Activated naive CD4-positive, alpha-beta T cell treated with Interleukin-2 at 50 U/mL for 16 hours (primary cell): Measurements from ENCODE around the gene CMIP.
A peak's percentile ranks its signal among the peaks of the same experiment; 100 is the strongest.

Experiments
- DNase-seq: peaks from one replicate; pipeline ENCODE4 v3.0.0-alpha.2; 2020

The CMIP gene

DNA sequence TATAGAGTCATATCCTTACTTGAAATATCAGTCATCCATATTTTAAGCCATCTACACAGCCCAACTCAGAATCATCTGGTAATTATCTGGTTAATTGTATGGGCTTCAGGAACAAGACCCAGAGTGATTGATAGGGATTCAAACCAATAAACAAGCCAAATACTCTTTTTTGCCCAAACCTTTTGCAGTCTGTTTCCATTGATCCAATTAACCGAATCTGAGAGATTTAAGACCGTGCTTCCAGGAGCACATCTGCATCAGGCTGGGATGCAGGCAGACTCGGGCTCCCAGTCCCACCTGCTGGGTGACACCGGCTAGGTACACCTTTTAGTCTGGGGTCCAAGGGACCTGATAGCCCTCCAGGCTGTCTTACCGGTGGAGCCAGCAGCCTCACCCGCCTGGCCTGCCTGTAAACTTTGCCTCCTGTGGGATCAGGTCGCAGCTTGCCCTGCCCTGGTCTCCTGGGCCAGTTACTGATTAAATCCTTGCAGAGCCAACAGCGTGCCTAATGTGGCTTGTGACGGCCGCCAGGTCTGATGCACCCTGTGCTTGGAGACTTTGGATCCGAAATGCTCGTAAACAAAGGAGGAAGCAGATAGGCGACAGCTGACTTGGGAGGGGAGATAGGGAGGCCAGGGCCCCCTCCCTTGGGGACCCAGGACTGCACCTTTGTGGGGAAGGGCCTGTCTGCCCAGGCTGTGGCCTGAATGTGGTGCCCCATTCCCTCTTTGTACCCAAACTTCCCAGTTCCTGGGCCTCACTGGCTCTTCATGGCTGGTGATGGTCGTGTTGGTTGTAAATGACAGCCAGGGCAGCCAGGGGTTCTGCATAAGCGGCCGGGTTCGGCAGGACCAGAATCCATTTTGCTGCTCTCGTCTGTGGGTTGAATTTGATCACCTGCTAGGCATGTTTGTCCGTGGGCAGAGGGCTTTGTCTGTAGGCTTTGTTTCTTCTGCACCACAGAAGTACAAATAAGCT lies 3.8 kb downstream of the CMIP start:
- no peak for DNase-seq

DNA sequence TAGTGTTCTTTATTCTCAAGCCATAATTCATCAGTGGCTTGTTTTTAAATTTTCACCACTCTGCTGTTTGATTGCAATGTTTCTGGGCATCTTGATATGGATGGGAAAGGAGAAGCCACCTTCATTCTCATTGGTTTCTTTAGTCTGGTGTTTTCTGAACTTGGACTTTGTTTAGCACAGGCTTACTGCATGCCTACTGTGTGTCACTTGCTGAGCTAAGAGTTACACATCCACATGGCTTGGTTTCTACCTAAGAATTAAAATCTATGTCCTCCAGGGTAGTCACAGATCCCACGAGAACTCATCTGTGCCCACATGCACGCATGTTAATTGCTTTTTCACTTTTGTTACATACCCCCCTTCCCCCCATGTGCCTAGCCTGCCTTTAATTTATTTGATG lies 4.6 kb downstream of the CMIP start:
- no peak for DNase-seq

DNA sequence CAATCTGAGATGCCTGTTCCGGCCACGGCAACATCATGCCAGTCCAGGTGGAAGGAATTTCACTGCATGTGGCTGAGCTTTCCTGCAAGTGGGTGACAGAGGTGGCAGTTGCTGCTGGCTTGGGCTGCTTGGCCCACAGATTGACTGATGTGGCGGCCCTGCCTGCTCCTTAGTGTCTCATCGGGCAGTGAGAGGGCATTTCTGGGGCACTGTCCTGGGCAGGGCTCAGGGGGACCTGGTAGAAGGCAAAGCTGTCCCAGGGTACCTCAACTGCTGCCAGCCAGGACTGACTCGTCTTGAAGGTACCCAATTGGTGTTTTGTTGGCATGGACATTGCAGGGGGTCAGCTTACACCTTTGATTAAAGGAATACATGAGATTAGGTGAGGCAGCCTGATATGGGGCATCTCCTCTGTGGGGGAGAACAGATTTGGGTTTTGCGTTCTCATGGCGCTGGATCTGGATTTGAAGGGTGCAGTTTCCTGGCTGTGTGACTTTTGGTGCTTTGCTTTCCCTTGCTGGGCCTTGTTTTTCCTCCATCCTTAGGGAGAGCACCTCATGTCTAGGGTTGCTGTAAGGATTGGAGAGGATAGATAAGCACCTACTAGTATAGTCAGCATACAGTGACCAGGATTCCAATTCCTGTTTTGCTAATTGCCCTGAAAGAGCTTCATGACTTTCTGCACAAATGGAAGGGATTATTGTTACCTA lies 5.4 kb downstream of the CMIP start:
- DNase-seq, result no peak

DNA sequence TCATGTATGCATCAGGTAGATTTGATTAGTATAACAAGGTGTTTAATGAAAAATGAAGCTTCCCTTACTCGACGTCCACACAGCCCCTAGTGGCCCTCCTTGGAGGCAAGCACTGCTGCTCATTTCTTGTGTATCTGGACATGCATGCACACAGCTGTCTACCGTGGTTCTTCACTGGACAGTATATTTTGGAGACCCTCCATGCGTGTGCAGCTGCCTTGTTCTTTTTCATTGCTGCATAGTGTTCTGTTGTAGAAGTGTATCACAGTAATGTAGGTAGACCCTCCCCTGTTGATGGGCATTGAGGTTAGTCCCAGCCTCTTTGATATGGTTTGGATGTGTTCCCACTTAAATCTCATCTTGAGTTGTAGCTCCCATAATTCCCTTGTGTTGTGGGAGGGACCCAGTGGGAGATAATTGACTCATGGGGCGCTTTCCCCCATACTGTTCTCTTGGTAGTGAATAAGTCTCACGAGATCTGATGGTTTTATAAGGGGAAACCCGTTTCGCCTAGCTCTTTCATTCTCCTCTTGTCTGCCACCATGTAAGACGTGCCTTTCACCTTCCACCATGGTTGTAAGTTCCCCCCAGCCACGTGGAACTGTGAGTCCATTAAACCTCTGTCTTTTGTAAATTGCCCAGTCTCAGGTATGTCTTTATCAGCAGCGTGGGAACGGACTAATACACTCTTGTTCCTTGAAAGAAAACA lies 6.3 kb downstream of the CMIP start:
- DNase-seq, result no peak

DNA sequence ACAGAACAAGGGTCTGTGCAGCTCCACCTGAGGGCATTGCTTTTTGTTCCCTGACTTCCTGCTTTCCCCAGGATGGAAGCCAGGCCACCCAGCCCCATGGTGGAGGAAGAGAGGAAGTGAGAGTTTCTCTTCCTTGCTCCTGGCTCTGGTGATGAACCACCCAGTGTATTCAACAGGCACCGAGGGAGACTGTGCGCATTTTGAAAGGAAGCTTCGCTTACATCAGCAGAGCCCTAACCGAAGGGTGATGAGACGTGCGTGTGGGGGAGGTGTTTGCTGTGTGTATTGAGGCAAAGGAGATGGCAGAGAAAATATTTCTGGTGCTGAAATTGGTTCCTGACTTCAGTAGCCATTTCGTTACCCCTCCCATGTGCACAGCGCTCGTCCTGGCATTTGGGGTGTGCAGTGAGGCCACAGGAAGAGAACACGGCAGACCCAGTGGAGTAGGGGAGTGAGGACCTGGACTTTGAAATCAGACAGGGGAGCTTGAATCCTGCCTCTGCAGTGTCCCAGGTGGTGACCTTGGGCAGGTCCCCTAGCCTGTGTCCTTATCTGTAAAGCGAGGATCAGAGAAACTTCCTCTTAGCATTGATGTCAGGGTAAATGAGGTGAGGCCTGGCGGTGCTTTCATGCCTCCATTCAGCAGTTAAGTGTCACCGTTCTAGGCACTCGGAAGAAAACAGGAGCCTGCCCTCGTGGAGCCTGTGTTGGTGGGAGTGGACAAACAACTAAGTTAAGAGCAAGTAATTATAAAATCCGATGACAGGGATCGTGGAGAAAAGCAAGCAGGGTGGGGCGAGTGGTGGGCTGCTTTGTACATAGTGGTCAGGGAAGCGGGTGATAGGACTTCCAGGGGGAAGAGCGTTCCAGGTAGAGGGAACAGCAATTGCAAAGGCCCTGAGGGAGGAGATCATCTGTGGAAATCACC lies 7.4 kb downstream of the CMIP start:
- DNase-seq, result peak; percentile 34

DNA sequence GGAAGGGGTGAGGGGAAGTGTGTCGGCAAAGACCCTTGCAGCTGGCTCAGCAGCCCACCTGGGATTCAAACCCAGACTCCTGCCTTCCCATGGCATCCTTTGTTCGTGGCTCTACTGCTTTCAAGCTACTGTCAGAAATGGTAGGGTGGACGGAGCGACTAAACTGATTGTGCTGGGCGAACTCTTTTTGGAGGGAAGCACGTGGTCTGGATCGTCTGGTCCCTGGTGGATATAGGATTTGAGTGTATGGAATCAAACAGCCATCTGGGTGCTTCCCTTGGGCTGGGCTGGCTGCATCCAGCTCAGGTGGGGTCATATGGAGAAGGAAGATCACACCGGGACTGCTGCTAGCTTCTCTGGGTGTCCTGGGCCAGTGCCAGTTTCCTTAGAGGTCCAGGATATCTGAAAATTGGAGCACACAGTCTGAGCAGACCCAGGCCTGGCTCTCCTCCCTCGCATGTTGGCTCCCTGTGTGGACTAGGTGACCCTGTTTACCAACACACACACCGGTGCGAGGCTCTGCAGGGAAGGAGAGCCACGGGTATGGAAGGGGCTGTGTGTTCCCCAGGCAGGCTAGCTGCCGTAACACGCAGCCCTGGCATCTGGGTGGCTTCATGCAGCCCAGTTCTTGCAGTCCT lies 8.6 kb downstream of the CMIP start:
- no peak for DNase-seq

DNA sequence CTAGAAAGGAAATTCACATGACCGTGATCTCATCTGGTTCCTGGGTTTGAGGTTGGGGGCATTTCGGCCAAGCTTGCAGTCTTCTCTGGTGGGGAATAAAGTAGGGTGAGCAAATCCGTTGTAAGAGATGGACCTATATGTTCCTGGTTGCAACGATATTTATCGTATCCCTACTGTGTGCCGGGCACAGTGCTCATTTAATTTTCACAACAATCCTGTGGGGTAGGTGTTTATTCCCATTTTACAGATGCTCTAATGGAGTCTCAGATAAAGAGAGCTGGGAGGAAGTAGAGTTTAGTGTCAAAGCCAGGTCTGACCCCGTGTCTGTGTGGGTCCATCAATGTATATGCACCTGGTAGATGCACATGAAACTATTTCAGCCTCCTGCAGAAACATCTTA lies 9.4 kb downstream of the CMIP start:
- no peak for DNase-seq

DNA sequence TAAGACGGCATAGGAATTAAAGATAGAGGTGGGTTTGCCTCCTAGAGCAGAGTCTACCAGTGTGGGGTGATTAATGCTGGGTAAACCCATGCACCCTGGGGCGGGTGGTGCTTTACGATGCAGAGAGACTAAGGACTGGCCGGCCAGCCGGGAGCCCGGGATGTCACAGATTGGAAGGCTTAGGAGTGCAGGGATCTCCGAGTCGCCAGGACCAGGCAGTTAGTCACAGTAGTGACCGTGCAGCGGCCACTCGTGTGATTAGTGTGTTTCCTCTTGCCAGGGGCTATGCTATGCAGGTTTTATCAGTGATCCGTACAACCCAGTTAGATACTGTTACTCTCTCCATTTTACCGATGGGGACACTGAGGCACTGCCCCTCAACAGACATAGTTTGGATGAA lies 10.4 kb downstream of the CMIP start:
- DNase-seq, result no peak

DNA sequence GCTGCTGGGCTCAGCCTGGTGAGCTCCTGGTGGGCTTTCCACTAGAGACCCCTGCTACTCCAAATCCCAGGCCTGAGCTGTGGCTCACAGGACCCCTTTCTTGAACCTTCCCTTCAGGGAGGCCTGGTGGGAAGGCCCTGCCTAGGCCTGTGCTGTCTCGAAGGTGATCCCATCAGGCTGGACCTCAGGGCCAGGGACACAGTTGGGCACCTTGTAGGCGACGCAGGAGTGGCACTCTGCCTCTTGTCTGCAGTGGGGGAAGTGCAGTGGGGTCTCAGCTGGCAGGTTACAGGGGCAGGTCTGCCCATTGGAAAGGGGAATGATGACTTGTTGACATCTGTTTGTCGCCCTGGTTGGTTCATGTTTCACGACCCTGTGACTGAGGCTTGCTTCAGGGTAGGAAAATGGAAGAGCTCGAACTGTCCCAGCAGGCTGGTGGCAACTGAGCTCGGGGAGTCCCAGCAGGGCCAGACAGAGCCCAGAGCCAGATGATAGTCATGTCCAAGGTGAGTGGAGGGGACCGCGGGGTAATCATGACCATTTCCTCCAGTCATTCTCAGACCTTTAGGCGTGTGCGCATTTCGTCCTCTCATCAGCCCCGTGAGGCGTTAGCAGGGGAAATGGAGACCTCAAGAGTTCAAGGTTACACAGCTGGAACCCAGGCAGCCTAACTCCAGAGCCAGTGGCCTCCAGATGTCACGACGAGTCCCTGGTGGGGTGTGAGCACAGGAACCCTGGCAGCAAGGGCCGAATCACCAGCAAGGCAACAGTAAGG lies 11.3 kb downstream of the CMIP start:
- DNase-seq, result no peak

DNA sequence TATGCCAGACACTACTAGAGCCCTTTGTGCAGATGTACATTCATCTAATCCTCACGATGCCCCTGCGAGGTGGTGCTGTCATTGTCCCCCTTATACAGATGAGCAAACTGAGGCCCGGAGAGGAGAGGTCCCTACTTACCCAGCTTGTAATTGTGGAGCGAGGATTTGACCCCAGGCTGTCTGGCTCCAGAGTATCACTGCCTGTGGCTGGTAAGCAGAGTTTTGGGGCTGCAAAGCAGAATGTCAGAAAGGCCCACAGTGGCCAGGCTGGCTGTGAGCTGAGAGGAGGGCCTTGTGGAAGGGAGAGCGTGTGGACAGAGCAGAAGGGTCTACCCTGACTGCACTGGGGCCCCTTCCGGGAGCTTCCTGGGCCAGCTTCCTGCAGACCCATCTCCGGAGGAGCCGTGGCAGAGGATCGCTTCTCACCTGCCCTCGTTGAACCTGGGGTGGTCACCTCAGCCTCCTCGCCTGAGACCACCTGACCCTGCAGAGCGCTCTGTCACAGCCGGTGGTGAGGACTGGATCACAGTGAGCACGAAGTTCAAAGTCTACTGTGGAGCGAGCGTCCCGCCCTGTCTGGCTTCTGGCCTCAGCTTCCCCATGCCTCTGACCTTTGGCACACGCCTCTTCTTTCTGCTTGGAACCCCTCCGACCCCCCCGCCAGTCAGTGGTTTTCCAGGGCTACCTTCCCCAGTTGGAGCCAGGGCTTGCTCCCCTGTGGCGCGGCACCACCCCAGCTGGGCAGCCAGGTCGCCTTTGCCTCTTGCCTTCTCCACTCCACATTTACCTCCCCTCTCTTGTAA lies 12.1 kb downstream of the CMIP start:
- DNase-seq, result no peak

DNA sequence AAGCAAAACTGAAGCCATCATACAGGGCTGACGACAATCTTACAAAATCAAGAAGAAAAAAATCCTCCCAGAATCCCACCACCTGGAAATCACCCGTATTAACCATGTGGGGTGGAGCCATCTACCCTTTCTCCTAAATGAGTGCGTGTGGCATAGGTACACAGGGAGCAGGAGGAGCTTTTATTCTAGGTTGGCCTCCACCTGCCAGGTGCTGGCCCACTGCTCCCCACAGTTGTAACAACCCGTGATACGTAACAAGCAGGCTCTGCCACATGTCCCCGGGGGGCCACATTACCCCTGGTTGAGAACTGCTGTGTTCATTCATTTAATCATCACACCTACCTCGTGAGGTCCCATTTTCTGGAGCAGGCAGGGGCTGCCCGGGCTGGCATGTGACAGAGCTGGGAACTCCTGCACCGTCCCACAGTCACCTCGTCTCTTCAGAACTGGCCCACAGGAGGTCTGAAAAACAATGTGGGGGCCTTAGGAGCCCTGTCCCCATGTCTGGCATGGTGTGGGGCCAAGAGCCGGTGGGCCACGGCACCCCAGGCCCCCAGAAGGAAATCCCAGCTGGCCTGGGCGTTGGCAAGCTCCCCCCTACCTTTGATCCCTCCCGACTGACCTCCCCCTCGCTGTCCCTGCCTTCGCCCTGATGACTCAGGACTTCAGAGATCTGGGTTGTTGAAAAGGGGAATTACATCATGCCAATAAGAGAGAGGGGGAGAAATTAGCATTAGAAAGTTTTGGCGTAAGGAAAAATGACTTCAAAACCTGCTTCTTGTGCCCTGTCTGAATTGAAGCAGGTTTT lies 12.9 kb downstream of the CMIP start:
- DNase-seq, result no peak

DNA sequence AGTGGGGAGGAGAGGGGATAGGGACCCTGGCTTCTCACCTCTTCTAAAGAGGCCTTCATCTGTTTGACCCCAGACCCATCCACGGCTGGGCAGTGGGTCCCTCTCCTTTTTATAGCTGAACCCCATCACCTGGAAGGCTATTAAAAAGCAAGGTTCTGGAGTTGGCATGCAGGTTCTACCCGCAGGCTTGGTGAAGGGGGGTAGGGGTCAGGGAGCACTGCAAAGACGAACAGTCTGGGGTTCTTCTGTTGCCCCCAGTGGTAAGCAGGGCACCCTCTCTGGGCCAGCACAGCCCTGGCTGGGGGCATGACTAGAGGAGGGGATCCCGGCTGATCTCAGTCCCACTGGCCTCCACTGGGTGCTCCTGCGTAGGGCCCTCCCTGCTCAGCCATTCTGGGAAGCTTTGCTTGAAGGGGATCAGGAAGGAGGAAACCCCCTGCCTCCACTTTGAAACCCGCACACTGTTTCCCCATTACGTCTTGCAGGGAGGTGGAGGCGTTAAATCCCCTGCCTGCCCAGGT lies 13.6 kb downstream of the CMIP start:
- DNase-seq, result no peak

DNA sequence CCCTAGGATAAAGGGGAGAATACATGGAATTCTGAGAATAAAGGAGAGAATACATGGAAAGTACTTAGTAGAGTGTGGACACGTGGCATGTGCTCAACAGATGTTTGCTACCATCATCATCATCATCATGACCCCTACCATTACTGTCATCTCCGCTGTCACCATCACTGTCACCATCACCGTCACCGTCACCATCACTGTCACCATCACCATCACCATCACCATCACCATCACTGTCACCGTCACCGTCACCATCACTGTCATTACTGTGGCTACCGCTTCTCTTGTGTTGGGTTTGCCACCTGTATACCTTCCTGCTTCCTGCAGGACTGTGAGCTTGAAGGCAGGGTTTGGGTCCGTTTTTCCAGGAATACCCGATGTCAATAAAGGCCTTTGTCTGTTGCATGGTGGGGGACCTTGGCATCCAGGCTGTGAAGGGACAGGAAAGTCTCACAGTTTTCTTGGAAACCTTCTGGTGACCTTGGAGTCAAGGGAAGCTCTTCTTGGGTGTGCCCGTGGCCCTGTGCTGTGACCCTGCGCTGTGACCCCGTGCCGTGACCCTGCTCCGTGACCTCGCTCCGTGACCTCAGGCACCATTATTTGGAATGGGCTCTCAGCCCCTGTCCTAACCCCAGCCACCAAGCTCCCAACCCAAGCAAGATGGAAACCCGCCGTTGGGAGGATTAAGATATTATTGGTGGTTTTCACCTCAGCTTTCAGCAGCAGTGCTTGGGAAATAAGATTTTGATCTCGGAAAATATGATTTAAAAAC lies 14.4 kb downstream of the CMIP start:
- DNase-seq, result no peak

DNA sequence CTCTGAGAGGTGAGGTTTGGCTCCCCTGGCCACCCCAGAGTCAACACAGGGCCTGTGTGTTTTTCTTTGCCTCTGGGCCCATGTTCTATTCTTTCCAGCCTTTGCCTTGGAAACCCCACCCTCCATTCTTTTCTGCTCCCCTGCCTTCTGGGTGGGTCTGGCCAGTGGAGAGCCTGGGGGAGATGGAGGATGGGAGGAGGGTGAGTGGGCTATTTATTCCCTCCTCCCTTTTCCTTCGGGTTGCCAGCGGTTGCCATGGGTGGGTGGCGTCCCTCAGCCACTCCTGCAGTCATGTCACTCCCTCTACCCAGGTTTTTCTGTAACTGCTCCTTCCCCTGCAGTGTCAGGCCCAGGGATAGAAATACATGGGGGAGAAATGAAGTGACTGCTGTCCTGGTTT lies 15.5 kb downstream of the CMIP start:
- DNase-seq, result no peak

DNA sequence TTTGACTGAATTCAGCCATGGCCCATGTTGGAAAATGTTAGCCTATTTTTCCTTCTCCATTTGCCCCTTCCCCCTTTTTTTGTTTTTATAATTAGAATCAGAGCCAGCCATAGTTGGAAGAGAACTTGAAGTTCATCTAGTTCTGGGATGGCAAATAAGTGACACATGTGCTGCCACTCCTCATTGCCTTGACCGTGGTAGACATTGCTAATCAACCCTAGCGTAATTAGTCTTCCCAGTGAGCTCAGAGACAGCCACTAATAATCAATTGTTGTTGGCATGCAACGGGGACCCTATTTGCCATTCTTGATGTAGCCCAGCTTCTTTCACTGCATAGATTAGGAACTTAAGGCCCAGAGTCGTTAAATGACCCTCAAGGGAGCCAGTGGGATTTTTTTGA lies 16.6 kb downstream of the CMIP start:
- DNase-seq, result no peak

DNA sequence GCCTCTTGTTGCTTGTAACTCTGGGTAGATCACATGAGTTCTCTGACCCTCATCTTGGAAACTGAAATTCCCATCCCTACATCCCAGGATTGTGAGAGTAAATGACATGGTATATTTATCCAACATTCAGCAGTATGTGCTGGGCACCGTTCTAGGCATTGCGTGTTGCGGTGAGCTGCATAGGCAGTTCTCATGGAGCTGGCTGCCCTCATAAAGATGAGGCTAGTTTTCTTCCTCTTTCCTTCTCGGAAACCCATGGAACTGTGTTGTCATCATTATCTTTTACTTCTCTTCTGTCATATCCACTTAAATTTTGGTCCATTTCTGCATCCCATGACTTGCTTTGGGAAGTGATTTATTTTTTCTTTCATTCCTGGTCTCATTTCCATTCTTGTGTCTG lies 17.2 kb downstream of the CMIP start:
- no peak for DNase-seq

DNA sequence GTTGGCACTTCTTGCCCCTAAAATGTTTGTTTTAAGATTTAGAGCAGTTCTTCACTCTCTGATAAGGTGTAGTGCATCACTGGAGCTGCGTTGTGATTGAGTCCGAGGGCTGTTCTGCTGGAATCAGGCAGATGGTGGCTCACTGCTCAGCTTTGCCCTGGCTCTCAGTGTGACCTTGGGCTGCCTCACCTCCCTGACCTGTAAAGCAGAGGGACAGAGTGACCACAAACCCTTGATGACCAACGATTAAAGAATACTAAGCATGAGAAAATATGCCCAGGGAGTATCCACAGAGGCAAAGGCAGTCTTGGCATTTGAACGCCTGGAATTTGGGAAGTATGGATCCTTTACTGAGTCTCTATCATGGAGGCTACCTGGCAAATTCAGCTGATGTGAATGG lies 18.1 kb downstream of the CMIP start:
- no peak for DNase-seq

DNA sequence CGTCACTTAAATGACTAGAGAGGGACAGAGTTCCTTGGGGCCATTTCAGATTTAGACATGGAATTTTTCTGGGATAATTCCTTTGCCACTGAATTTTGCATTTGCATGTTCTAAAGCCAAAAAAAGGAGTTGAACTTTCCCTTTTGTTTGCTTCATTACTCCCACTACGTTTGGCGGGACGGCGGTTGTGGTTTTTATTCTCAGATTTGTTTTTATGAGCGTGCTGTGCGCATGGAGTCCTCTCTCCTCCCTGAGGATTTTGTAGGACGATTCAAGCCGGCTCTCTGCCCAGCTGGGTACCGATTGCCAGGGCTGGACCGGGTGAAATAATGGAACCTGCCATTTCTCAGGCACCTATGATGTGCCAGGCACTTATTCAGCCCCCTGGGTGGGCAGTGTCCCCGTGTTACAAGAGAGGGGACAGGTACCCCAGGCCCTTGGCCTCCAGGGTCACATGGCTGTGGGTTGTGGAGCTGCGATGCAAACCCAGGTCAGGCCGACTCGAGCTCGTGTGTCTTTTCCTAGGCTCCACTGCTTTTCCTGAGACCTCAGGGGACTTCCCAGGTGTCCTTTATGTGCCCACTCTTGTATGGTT lies 18.8 kb downstream of the CMIP start:
- DNase-seq, result no peak
